GM19025 (cell line): Measurements from ENCODE around the gene CTSD.

Experiments
- ATAC-seq: cut with Tn5 transposase; IDR thresholded peaks from one replicate; pipeline ENCODE4 v1.9.1; 2021; ENCODE audit warnings: mild to moderate bottlenecking, low read depth, moderate library complexity; ENCODE audit not compliant: unreplicated experiment

CTSD gene

DNA sequence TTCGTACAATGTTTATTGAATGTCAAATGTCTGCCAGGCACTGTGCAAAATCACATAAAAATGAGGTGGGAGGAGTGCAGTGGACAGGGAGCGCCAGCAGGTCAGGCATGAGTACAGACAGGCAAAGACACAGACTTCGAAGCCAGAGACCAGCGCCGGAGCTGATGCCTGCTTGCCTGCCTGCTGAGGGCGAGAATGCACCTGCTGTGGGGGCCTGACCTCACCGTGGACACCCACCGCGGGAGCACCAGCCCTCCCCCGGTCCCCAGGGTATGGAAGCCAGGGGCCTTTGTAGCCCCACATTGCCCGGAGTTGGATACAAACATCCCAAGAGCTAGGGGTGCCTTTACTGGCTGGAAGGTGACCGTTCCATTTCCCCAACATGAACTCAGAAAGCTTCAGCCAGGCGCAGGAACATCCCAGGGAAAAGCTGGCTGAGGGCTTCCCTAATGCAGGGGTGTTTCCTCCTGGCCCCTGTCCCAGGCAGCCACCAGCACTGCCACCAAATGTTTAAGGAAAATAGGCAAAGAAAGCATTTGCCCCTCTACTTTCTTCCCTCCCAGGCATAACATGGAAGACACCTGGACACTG lies 31.2 kb downstream of the CTSD start:
- ATAC-seq = no peak

DNA sequence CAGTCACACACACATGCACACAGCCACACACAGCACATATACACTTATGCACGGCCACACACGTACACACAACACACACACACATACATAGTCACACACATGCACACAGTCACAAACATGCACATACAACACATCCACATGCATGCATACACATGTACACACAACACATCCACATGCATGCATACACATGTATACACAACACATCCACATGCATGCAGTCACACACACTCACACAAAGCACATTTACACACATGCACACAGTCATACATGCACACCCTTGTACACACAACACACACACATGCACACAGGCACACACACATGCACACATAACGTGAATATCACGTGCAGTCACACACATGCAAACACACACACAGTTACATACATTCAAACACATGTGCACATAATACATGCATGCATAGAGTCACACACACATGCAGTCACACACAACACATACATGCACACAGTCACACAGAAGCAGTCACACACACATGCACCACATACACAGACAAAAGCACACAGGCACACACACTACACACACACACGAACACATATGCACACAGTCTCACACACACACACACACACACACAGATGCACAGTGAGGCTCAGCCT lies 32.2 kb downstream of the CTSD start:
- no peak for ATAC-seq

DNA sequence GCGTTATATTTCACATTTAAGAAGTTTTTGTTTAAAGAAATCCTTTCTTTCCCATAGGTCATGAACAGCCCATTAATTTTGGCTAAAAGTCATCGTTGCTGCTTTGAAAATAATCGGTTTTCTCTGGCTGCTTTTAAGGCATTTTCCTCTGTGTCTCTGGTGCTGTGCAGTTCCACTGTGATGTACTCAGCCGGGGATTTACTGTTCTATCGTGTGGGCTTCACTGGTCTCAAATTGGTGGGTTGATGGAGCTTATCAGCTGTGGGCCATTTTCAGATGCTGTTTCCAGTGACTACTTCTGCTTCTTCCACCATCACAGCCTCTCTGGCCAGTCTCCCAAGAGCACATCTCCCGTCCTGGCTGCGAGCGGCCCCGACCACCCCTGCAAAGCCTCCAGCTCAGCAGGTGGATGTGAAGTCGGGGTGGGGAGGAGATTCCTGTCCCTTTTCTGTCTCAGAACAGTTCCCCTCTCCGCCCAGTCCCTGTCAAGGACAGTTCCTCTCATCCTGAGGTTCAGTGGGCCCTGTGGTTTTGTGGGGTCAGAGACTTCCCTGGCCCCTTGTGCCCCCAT lies 33.6 kb downstream of the CTSD start:
- ATAC-seq = no peak

DNA sequence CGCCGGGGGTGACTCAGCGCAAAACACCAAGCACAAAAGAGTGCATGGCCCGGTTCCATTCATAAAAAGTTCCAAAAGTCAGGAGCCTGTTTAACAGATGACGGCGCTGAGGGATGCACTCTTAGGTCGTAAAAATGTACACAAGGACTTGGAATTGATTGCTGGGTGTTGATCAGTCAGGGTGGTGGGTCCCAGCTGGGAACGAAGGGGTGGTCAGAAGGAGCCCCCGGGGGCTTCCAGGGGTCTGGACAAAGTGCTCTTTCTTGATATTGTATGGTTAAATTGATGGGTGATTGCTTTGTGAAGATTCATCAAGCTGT lies 34.1 kb downstream of the CTSD start:
- no peak for ATAC-seq

DNA sequence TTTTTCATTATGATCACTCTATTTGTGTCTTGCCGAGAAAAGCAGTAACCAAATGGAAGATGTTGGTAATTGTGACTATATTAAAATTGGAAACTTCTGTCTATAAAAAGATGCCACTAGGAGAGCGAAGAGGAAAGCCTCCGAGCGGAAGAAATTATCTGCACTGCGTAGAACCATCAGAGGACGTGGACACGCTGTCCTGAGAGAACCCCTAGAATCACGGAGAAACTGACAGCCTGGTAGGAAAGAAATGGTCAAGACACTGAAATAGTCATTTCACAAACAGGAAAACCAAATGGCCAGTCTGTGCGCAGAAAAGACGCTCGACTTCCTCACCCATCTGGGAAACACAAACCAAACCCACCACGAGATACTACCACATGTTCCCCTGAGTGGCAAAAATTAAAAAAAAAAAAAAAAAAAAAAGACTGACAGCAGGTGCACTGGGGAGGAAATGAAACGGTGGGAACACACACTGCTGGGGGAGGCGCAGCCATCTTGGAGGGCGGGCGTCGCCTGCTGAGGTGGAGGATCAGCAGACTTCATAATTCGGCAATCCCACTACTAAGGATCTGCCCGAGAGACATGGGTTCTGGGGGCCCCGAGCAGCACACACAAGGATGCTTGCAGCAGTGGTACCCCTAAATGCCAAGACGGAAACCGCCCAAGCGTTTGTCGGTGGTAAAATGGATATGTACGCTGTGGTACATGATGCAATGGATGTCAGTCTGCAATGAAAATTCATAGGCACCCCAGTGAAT lies 34.6 kb downstream of the CTSD start:
- ATAC-seq = no peak

DNA sequence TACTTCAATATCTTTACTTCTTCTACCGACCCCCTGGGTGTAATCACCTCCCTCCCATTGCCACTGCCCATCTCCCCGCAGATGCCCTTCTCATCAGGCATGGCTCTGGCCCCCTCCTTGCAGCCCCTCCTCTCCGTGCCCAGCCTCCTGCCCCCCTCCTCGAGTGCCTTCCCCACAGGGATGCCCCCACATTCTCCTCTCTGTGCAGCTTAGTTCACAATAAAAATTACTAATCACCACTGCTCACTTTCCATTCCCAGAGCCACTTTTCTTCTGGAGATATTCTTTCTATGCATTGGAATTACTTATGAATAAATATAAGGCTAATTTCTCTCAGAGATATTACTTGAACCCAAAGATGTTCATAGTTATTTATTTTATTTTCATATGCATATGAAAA lies 35.4 kb downstream of the CTSD start:
- no peak for ATAC-seq

DNA sequence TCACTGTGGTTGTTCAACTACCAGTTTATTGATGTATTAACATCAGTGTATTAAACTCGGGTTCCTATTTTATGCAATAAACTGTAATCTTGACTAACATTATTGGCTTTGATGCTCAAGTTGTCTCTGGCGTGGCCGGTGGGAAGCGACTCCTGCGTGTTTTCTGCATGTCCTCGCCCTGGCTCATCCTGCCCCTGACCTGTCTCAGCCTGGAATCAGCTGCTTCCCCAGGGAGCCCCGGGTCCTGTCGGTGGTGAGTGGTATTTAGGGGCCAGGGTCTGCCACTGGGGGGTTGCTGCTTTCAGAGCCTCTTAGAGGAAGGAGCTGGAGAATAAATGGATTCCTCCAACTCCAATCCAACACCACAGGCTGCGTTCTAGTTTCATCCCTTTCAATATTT lies 35.9 kb downstream of the CTSD start:
- no peak for ATAC-seq

DNA sequence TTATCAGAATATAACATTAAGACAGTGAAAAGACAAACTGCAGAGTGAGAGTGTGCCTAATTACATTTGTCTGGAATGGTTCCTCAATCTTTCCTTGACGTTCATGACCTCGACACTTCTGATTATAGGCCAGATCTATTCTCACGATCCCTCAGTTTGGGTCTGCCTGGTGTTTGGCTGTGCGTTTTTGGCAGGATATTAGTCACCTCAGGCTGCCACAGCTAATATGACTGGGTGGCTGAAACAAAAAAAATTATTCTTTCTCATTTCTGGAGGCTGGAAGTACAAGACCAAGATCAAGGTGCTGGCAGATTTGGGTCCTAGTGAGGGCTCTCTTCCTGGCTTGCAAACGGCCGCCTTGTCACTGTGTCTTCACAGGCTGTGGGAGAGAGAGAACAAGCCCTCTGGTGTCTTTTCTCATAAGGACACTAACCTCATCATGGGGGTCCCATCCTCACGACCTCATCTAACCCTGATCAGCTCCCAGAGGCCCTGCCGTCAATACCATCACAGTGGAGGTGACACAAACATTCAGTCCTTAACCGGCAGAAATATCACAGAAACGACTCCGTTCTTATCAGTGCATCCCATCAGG lies 36.5 kb downstream of the CTSD start:
- ATAC-seq = no peak

DNA sequence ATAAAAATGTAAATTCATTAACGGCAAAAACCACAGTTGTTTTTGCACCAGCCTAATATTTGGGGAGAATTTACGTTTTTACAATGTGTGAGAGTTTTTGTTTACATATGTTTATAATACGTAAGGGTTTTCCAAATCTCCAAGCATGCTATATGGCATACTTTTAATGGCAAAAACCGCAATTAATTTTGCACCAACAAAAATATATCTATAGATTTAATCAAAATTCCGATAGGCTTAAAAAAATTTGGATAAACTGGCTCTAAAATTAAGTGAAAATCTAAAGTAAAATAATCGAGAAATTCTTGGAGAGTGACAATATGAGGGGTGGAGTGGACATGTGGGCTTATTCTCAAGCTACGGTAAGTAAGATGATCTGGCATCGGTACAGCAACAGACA lies 43.9 kb downstream of the CTSD start:
- no peak for ATAC-seq

DNA sequence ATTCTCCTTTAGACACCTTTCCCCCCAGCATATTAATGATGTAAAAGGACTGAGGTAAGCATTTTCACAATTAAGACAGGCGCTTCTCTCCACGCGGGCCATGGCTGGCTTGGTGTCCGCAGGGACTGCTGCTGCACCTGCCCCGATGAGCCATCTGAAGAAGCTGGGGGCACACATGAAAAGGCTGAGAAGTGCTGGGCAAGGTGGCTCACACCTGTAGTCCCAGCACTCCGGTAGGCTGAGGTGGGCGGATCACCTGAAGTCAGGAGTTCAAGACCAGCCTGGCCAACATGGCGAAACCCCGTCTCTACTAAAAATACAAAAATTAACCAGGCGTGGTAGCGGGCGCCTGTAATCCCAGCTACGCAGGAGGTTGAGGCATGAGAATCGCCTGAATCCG lies 45.4 kb downstream of the CTSD start:
- ATAC-seq = no peak

DNA sequence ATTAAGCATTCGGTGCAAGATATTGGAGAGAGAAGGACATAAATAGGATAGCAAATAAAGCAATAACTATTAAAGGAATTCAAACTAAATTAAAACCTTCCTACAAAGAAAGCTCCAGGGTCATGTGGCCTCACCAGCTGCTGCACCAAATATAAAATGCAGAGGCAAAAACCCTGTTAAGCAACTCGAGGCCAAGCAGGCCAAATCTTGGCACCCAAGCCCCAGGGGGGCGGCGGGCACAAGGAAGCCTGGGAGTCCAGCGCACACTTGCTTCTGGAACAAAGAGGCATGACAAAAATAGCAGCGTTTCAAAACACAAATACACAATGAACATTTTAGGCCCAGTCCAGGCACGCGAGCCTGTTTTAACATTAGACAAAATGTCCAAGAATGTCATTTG lies 46.0 kb downstream of the CTSD start:
- ATAC-seq = no peak

DNA sequence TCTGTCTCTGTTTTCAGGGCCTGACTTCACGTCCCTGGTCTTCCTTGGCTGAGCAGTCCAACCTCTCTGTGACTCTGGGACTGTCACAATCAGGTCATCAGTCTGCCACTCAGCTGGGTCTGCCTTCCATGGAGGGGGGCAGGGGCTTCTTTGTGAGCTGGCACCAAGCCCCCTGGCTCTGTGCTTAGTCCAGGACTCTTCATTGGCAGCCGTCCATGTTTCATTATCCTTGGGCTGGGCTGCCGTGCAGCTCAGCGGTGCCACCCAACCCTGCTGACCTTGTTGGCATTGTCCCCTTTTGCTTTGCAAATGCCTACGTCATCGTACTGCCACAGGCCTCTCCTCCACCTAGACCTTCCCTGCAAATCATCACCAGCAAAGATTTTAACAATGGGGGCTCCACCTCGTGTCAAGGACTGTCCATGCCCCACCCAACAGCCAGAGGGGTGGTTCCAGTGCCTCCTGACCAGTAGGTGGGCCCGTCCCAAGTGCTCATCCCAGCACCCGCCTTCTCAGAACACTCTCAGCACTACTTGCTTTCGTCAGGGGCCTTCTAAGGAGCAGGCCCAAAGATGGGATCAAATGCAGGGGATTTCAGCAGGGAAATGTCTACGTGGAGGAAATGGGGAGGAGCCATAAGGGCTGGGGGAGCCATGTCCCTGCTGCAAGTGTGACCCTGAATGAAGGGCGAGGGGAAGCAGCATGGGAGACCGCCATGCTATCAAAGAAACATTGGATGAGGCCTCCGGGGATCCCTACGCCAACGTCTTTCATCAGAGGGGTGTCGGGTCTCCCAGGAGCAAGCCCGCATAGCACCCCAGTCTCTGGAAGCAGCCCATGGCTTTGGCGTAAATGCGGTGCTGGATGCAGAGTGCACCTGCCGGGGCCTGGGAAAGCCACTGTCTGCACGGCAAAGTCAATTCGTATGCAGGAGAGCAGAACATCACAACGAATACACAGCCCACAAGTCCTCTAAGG lies 48.5 kb downstream of the CTSD start:
- no peak for ATAC-seq

DNA sequence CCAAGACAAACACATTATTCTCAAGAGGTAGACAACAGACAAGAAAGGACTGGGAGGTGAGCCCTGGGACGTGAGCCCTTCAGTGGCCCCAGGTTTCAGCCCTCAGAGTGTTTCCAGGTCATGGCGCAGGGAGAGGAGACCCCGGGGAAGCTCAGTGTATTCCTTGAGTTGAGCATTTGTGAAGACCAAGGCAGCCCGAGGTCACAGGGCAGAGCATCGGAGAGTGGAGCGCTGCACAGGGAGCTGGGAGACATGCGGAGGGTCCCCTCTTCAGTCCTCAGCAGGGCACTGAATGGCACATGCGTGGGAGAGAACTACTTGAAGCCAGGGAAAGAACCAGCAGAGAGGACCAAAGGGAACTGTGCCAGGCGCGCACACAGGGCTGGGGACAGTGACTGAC lies 55.0 kb downstream of the CTSD start:
- ATAC-seq = no peak

DNA sequence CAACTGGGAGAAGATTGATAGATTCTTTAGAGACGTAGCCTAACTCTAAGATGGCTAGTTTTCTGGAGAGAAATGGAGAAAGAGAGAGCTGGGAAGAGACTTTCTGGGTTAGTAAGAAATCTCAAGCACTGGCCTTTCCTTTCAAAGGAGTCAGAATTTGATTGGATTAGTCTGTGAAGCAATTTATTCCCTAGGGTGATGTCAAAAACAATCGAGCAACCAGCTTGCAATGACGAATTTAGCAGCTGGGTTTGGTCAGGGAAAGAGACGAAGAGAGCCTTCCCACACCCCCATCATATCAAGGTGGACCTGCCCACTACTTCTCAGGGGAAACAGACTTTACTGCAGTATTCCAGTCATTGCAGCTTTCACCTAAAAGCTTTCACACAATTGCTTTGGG lies 56.0 kb downstream of the CTSD start:
- ATAC-seq = no peak

DNA sequence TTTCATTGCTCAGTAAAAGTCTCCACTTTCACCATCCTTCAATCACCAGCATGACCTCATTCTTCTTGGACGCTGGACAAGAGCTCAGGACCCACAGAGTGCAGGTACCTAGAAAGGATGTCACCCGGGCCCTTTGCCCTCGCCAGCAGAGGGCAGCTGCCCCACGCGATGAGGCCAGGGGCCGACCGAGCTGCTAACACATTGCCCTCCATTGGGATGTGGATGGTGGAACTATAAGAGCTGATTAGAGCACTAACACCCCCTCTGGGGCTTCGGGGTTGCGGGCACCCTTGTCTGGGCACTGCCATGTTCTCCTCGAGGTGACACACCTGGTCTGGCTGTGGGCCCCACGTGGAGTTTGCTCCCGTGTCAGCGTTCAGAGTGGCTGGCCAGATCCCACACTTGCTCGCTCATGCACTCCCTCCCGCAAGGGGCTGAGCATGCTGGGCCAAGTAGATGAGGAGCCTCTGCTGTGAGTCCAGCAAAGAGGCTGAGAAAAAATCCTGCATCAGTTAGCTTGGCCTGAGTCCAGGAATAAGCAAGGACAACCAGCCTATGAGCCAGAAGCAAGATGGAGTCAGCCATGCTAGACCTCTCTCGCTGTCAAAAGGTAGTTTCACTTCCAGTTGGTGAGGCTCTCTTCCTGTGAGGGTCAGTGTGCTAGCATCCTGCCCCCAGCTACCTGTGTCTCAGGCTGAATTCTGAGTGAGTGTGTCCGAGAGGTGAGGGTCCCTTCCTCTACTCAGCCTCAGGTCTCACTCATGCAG lies 56.9 kb downstream of the CTSD start:
- no peak for ATAC-seq

DNA sequence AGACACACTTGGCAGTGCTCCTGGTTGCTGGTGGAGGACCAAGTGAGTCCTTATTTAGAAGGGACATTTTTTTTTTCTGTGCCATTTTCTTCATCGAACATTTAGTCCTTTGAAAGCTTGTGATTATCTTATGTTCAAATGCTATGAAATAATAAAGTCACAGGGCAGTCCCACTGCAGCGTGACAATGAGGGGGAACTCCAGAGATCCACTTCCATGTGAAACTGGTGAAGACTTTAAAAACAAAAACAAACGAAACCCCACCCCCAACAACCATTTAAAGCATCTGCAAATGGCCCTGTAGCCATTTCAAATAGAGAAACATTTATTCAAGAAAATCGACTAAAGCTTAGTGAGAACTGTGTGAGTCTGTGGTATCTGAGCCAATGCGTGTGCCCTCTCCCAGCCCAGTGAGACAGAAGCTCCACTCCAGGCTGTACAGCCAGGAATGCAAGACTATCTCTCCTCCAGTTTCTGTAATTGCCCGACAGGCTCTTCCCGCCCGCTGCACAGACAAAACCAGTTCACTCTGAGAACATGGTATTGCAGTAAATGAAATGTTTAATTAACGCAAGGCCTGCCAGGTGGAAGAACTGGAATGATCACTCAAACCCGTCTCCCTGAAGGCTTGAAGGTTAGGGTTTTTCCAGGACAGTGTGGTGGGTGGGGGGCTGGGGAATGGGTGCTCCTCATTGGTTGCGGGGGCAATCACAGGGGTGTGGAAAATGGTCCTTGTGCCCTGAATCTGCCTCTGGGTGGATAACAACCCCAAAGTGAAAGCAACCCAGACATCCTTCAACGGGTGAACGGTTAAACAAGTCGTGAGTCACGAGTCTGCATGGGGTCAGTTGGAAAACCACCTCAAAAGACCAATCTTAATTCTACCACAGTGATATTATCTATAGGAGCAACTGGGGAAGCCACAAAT lies 58.3 kb downstream of the CTSD start:
- ATAC-seq = no peak

DNA sequence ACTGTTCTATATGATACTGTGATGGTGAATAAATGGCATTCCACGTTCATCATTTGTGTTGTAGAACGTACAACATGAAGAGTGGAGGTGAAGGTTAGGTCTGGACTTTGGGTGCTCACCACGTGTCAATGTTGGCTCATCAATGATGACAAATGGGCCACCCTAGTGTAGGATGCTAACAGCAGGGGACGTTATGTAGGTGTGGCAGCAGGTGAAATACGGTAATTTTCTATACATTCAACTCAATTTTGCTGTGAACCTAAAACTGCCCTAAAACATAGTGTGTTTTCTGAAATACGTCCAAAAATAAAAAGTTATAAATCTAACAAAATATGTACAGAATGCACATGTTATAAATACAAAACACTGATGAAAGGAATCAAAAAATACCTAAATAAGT lies 60.6 kb downstream of the CTSD start:
- ATAC-seq = no peak
